Measurements from ENCODE around the gene TNFSF12.
"Not testable (repeated sequence)": the region's sequence is repeated elsewhere in the genome, so short reads cannot be mapped to it uniquely, and the experiment has no call there.

Gene TNFSF12

DNA sequence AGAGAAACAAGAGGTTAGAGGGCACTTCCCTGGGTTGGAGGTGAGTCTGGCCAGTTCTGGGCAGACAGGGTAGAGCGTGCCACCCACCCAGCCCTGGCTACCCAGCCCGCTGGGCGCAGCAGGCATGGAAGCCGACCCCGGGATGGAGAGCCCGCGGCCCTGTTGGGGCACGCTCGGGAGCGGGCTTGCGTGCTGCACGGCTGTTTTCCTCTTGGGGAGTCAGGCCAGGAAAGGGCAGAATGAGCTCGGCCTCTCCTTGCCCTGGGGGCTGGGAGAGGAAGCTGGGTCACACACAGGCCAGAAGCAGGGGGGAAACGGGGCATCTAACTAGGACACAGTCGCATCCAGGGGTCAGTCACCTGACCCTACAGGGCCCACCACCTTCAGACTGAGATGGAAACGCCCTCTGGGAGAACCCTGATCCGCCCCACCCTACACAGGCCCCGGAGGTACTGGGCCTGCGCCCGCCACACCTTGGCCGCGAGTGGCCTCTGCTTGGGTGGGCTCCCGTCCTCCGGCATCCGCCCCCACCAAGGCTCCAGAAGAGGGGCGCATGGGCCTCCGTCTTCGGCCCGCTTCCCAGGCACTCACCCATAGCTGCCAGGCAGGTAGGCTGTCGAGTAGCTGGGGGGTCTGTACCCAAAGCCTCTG, 39.8 kb downstream of the TNFSF12 start:
- DNase-seq = no peak

DNA sequence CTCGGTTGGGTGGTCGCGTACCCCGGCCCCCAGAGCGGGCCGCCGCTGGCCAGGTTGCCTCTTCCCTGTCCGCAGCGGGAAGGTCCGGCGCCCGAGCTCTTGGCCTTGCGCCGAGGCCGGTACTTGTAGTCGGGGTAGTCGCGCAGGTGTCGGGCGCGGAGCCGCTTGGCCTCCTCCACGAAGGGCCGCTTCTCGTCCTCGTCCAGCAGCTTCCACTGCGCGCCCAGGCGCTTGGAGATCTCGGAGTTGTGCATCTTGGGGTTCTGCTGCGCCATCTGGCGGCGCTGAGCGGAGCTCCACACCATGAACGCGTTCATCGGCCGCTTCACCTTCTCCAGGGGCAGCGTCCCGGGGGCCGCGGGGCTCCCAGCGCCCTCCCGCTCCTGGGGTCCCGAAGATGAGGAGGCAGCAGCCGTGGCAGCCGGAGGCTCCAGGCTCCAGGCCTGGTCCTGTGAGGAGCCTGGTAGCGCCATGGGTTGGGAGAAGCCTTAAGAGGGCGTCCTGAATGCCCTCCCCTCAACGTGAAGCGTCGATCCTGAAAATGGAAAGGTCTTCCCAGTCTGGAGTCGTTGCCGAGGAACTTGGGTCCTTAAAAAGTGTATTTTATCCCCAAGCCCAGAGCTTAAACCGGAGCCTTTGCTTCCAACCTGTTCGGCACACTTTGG, 40.5 kb downstream of the TNFSF12 start:
- DNase-seq = peak; percentile 71

- no peak for DNase-seq
Measured at GRCh38 chr17:7589891-7590691, 41.2 kb downstream of the TNFSF12 start, which contains the start of gene SOX15. Gene SOX15 (minus strand): TSS chr17:7590094. CDS start chr17:7589676, 418 bp downstream.

- no peak for DNase-seq
Measured at GRCh38 chr17:7590743-7591142, 41.9 kb downstream of the TNFSF12 start.

- no peak for DNase-seq
Measured at GRCh38 chr17:7591596-7591995, 42.7 kb downstream of the TNFSF12 start.

DNA sequence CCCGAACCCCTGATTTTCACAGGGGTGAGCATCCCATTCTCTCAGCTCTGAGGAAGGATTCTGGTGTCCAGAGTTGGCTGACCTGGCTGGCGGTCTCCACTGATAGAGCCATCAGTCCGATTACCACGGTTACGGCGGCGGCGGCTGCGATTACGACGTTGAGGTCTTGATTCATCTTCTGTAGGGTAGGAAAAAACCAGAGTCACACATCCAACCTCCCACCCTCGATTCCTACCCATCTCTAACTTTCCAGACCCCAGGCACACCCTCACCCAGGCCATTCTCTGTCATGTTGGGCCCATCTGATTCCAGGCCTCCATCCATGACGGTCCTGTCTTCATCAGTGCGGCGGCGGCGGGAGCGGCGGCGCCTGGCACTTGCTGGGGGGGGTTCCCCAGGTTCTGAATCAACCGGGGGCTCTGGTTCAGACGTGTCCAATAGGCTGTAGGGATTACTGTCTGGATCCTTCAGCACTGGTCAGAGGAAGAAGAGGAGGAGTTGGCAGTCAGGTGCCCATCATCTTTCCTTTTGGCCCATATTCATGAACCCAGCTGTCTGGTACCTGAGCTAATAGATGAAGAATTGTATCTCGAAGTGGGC, 43.7 kb downstream of the TNFSF12 start:
- no peak for DNase-seq

DNA sequence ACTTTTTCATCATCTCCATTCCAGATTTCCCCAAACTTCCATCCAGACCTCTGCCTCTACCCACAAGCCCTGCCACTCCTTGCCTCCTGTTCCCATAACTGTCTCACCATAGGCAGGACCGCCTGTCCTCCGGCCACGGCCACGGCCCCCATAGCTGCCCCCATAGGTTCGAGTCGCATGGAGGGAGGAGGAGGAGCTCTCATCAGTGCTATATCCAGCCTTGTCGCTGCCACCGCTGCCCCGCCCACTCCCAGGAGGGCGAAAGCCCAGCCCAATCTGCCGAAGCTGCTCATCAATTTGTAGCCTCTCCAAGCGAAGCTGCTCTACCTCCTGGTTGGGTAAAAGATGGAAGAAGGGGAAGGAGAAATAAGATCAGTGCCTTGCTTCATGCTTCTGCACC, 44.4 kb downstream of the TNFSF12 start:
- no peak for DNase-seq

GRCh38 chr17:7597561-7597960, 48.7 kb downstream of the TNFSF12 start:
- not testable (repeated sequence) for DNase-seq

DNA sequence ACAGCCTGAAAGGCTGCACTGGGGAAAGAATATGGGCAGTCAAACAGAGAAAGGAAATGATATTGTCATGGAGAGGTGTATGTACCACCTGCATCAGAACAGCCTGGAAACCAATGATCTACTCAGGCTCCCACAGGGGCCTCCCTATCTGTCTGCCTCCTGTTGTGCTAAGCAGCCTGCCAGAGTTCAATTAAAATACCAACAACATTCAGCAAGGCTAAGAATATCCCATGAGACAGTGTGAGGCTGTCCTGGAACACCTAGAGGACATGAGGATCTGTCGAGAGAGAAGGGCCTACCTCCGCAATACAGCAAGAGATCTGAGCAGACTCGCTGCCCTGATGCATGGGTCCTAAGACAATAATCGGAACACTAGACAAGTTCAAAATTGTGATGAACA, 57.4 kb downstream of the TNFSF12 start:
- DNase-seq = no peak

Data from CD4-positive, alpha-beta T cell treated with Interleukin-17A for 1 hour (primary cell).